GM18858 (cell line): ENCODE data around the gene CCDC38.

Experiments used
- ATAC-seq: cut with Tn5 transposase; IDR thresholded peaks from one replicate; pipeline ENCODE4 v1.9.1; 2021; ENCODE audit not compliant: unreplicated experiment

CCDC38 gene

DNA sequence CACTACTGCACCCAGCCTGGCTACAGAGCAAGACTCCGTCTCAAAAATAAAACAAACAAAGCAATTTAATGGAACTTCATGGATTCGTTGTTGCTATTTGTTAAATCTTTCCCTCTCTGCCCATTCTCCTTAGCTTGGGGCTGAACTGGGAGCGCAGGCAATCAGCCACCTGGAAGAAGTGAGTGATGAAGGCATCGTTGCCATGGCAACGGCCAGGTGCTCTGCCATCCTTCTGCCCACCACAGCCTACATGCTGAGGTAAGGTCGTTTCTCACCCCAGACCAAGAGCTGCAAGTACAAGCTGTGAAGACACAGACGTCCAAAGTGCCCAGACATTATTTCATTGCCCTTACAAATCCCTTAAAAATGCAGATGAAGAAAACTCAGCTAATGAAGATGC is 19.8 kb upstream of the CCDC38 start:
- no peak for ATAC-seq

DNA sequence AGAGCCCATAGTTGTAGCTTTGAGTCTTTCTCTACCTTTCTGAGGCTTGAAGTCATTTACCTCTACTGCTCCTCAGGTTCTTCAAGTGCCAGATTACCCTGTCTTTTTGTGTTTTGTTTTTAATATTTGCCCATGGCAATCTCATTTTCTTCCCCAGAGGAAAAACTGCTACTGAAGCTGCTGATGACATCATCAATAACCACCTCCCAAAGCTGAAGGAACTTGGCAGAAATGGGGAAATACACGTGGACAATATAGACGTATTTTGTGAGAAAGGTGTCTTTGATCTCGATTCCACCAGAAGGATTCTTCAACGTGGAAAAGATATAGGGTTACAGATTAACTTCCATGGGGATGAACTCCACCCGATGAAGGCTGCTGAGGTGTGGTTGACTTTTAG is 17.8 kb upstream of the CCDC38 start:
- ATAC-seq: no peak

DNA sequence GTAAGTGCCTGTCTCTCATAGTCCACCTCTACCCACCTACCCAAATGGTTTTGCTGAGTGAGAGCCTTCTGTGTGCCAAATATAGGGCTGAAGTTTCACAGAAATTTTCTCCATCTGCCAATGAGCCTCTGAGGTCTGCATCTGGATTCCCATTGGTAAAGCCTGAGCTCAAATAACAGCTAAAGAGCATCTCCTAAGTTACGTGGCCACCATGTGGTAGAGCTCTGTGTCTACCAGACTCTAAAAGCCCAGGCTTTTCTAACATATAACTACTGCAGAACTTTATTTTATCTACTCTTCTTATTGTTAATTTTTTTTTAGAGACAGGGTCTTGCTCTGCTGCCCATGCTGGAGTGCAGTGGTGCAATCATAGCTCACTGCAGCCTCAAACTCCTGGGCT is 16.7 kb upstream of the CCDC38 start:
- ATAC-seq: no peak

DNA sequence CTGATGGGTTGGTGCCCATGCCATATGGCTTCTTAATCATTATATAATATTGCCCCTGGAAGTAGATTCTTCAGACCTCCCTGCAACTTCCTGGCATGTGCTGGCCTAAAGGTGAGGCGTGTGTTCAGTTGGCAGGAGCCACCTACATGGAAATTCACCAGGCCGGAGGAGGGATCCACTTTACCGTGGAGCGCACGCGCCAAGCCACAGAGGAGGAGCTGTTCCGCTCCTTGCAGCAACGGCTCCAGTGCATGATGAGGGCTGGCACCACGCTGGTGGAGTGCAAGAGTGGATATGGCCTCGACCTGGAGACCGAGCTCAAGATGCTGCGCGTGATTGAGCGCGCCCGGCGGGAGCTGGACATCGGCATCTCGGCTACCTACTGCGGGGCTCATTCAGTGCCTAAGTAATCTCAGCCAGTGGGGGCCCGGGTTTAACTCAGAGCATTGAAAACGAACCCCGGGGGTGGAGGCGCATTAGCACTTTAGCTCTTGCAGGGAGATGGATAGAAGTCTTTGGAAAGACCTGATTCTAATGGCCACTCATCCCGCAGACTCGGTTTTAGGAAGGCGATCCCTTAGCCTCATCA is 14.2 kb upstream of the CCDC38 start:
- no peak for ATAC-seq

DNA sequence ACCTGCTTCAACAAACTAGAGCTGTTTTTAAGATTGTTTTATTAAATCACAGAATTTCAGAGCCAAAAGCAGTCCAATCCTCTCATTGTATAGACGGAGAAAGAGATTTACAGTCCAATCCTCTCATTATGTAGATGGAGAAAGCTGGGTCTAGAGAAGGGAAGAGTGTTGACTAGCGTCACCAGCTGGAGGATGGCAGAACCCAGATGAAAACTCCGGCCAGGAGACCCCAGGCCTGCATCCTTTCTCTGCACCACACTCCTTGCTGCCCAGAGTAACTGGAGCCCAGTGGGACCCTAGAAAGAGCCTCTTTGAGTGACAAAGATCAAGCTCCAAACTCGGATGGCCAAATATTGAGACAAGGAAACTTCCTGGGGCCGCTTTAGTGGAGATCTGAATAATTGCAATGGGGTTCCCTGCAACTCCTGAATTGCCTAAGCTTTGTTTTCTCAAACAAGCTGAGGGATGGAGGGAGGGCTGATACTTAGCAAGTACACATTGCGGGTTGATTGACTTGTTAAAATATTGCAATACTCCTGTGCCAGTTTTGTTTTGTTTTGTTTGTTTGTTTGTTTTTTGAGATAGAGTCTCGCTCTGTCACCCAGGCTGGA is 13.2 kb upstream of the CCDC38 start:
- ATAC-seq: no peak

DNA sequence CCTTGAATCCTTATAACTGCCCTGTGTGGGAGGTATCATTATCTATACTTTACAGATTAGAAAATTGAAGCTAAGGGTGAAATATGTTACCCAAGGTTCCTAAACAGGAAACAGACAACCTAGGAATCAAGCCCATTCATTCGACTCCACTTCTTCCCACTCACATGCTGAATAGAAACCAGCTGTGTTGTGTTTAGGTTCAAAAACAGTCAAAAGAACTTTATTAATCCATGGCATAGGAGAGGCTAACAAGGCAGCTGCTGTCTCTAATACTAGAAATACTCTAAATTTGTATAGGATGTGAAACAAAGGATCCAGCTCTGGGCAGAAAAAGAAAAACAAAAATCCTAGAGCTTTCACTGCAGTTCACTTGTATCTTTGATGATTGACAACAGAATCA is 10.6 kb upstream of the CCDC38 start:
- ATAC-seq: no peak

DNA sequence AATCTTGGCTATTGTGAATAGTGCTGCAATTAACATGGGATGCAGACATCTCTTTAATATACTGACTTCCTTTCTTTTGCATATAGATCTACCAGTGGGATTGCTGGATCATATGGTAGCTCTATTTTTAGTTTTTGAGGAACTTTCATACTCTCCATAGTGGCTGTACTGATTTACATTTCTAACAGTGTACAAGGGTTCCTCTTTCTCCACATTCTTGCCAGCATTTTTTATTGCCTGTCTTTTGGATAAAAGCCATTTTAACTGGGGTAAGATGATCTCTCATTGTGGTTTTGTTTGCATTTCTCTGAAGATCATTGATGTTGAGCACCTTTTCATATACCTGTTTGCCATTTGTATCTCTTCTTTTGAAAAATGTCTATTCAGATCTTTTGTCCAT is 9.1 kb upstream of the CCDC38 start:
- ATAC-seq: no peak

DNA sequence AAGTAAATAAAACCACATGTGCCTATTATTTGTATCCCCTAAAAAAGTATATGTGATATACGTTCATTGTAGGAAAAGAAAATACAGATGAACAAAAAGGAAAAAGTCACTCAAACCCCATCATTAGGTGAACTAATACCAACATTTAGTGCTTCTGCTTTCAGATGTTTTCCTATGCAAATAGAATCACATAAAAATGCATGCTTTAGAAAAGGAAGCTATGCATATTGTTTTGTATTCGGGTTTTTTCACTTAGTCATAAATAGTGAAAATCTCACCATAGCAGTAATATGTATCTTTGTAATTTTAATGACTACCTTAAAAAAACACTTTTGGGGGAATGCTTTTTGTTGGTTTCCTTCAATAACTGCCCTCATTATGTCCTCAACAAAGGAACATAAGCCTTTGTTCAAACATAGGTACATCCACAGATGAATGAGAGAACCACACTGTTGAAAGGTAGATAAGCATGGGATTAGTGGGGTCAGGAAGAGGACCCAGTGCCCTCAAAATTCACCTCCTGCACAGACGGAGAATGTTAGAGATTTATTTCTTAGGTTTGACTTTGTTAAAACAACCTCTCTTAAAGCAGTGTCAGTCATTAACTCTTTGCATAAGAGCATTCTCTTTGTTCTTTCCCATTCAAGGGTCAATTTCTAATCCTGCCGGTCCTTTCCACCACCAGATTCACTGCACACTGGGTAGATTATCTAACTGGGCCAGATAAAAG is 7.2 kb upstream of the CCDC38 start:
- no peak for ATAC-seq

DNA sequence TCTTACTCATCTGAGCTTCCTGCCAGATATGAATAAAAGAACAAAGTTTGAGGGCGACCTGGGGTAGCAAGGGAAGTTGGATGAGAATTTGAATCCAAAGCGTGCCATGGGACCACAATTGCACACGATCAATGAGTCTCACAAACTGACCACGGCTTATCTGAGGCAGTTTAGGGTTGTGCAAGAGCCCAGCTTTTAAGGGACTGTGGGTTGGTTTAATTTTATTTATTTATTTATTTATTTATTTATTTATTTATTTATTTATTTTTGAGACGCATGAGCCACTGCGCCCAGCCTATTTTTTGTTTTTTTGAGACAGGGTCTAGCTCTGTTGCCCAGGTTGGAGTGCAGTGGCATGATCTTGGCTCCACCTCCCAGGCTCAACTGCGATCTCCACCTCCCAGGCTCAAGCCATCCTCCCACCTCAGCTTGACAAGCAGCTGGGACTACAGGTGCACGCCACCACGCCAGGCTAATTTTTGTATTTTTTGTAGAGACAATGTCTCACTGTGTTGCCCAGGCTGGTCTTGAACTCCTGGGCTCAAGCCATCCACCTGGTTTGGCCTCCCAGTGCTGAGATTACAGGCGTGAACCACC is 1.8 kb upstream of the CCDC38 start:
- ATAC-seq: no peak

DNA sequence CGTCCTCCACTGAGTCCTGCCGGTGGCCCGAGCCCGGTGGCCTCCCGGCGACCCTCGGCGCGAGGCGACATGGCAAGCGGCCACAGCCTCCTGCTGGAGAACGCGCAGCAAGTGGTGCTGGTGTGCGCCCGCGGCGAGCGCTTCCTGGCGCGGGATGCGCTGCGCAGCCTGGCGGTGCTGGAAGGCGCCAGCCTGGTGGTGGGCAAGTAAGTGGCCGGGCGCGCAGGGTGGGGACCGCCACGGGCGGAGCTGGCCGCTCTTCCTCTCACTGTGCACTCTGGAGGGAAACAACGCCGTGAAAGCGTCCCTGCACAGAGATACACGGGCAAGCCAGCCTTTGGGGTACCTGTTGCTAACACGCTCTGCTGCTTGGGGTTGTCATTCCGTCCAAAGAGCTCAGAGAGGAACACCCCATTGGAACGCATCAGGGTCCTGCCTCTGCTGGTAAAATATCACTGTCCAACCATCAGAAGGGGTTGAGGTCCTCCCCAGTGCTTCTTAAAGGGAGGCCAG is 972 bp upstream of the CCDC38 start, which contains the start of gene AMDHD1:
TSS of gene AMDHD1 (plus strand) at position 2 of the 513 bp plus-strand sequence. CDS start at position 70, 68 bp downstream.
- peak; percentile 59 for ATAC-seq

DNA sequence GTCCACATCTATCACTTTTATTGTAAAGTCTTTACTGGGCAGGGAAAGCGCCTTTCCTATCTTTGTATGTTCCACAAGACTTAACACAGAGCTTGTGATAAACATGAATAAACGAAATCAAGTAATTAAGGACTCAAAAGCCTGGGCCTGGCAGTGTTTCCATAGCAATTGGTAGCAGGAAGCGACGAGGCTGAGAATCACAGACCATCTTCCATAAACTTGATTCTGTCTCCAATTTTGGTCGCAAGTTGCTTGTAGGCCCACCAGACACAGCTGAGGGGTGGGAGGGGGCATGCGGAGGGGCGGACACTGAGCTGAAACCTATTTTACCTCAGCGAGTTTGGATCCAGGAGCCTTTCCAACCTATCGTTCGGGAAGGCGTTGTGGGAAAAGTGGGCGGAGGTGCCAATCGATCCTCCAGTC is 302 bp downstream of the CCDC38 start:
- ATAC-seq: no peak

DNA sequence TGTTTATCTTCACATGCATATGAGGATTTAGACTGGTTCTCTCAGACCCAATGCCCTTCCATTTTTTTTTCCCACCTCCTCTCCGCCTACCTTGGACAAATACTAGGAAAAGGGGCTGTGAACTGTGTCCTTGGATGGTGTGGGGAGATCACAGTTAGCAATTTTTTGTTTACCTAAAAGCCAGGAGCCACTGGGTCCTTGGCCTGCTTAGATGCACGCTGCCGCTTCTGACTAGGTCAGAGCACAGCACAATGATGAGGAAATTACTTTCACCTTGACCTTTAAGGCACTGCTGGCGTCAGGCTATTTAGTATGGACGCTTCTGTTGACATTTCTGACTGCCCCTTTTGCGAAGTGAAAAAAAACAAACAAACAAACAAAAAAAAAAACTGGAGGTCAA is 1.9 kb downstream of the CCDC38 start:
- ATAC-seq: no peak

DNA sequence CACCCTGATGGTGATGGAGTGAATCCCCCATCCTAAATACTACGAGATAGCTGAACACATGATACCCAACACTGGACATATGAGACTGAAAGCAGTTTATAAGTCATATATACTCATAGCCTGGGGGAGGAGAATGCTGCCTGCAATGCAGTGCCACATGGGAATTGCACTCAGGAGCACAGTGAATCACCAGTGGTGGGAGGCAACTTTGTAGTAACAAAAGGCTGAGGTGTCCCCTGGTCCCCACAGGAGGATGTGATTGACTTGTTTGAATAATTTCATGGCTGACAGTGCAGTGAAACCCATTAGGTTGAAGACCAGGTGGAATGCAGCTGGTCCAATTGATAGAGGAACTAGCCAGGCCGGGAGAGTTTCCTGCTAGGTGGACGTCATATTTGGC is 20.2 kb downstream of the CCDC38 start:
- ATAC-seq: no peak

DNA sequence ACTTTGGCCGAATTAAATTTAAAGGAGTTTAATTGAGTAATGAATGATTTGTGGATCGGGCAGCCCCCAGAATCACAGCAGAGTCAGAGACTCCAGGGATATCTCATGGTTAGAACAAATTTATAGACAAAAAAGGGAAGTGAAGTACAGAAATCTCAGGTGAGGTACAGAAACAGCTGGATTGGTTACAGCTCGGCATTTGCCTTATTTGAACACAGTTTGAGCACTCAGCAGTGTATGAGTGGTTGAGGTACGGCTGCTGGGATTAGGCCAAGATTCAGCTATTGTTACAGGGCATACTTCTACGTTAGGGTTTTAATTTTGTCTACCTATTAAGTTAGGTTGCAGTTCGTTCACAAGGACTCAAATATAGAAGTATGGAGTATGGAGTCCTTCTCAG is 23.3 kb downstream of the CCDC38 start:
- ATAC-seq: no peak

DNA sequence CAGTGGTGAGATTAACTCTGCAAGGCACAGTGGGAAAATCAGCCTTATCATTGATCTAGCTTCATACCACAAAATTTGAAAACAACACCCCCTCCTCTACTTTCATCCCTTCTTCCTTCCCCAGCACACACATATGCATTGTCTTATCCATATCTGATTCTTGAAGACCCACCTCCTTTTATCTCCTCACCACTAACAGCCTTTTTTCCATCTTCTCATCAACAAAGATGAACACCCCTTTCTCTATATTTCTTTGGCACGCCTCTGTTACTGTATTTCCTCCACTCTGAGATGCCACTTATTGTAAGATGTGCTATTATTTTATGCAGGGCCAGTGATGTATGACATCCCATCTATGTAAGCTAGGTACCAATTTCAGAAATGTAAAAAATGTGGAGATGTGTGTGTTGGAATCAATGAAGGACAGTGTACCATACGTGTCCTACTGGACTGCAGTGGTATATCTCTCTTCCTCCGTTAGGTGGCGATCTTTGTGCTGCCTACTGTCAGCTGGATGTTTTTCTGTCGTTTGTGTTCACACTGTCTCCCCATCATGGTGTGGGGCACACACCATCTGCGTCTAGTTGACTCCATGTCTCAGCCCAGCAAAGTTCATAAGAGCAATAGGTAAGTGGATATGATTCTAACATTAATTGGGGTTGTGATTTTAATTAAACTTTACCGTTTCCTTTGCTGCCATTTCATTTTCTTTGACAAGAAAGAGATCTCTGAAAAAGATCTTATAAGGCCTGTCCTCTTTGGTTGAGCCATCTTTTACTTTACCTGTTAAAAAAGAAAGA is 24.0 kb downstream of the CCDC38 start:
- peak; percentile 87 for ATAC-seq

DNA sequence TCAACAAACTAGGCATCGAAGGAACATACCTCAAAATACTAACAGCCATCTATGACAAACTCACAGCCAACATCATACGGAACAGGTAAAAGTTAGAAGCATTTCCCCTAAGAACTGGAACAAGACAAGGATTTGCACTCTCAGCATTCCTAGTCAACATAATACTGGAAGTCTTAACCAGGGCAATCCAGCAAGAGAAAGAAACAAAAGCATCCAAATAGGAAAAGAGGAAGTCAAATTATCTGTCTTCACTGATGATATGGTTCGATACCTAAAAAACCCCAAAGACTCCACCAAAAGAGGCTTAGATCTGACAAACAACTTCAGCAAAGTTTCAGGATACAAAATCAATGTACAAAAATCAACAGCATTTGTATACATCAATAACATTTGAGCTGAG is 32.5 kb downstream of the CCDC38 start:
- ATAC-seq: no peak

DNA sequence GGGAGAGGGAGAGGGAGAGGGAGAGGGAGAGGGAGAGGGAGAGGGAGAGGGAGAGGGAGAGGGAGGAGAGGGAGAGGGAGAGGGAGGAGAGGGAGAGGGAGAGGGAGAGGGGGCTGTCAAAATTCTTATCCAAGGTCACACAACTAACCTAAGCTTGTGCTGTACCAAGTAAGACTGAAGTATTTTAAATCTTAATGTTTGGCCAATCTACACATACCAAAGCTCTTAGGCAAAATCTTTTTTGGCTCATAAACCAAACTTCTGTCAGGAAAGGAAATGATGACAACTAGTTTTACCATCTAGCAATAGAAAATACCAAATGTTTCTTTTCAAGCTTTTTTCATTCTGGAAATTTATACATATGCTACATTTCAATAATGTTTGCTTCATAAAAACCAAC is 33.8 kb downstream of the CCDC38 start:
- no peak for ATAC-seq

DNA sequence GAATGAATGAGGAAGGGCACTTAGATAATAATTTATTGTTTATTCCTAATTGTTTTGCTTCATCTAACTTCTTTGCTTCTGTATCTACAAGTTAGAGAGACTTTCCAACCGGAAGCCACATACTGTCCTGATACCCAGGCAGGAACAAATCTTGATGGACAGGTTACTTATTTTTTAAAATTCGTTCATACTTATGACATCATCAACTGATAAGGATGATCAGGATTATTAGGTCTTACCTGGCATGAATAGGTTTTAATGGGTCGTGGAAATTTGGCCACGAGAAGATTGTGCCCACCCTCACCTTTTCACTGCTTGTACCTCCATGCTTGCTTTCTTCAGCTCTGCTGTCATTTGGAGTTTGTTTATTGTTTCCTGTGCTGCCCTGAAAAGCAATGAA is 44.3 kb downstream of the CCDC38 start:
- ATAC-seq: no peak

DNA sequence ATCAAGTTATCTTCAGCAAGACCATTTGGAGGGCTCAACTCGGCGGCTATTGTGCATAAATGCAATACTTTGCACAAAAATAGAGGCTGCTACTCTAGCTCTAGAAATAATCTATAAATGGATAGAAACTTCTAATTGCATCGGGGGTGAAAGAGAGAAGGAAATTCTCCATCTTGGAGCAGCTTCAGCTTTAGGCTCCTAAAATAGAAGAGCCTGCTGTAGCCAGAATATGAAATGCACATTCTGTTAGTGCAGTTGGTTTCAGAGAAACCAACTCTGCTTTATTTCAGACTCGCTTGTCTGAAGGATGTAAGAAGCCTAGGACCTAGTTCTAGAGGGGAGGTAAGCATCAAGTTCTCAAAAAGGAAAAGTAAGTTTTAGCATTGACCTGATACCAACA is 45.6 kb downstream of the CCDC38 start:
- no peak for ATAC-seq

DNA sequence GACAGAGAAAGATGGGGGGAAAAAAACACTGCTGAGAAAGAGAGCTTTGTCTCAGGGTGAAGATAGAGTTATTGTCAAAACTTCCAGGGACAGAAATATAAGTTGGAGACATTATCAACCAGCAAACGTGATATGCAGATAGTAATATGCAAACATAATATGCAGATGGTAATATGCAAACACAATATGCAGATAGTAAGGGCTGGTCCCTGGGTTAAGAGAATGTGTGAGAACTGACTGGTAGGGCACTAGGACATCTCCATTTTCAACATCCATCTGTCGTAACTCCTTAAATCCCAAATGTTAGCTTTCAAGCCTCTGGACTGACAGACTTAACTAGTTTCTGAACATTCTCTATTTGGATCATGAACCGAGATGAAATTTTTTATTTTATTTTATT is 51.5 kb downstream of the CCDC38 start:
- no peak for ATAC-seq

DNA sequence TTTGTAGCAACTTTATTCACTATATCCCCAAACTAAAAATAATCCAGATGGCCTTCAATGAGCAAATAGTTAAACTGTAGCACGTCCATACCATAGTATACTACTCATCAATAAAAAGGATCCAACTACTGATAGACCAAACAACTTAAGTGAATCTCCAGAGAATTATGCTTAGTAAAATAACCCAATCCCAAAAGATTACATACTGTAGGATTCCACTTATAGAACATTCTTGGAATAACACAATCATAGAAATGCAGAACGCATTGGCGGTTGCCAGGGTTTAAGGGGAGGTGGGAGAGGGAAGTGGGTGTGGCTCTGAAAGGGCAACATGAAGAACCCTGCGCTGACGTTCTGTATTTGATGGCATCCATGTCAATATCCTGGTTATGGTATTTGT is 55.1 kb downstream of the CCDC38 start:
- no peak for ATAC-seq
